Calu3 (cell line): ENCODE results near the gene HERPUD2. TPM values are rescaled to one million over a fixed set of nuclear protein-coding genes. Genes with fewer than 3 reads are reported as not detected.
"Not testable (repeated sequence)": the region's sequence is repeated elsewhere in the genome, so short reads cannot be mapped to it uniquely, and the experiment has no call there.

Experiments used
- BruUV-seq: library from RNA; stranded (reverse); fragments of 400-500 nt; replicated peaks from 2 replicates; lab custom pipeline; 2021; lab: Mats Ljungman, UMichigan
- CTCF ChIA-PET: fragments of 300-600 bp; sonication (Branson Sonifier 250); formaldehyde crosslinking; loops from one replicate; lab custom pipeline; 2022; ENCODE audit warnings: antibody characterized with exemption; lab: Charles Lee
- DNase-seq: peaks from one replicate; pipeline ENCODE4 v3.0.0; 2022
- H3K27ac Mint-ChIP-seq: one replicate; pipeline ENCODE4 v1.8.0; 2022; ENCODE audit warnings: mixed read lengths; ENCODE audit not compliant: unreplicated experiment
- H3K27me3 Mint-ChIP-seq: one replicate; pipeline ENCODE4 v1.8.0; 2022; ENCODE audit warnings: mixed read lengths; ENCODE audit not compliant: unreplicated experiment
- H3K36me3 Mint-ChIP-seq: one replicate; pipeline ENCODE4 v1.8.0; 2022; ENCODE audit warnings: mild to moderate bottlenecking, moderate library complexity, mixed read lengths; ENCODE audit not compliant: insufficient read depth, unreplicated experiment
- H3K4me1 Mint-ChIP-seq: one replicate; pipeline ENCODE4 v1.8.0; 2022; ENCODE audit warnings: mild to moderate bottlenecking, low read depth, mixed read lengths; ENCODE audit not compliant: unreplicated experiment
- H3K4me3 Mint-ChIP-seq: one replicate; pipeline ENCODE4 v1.8.0; 2022; ENCODE audit warnings: mild to moderate bottlenecking, low read depth, moderate library complexity, mixed read lengths; ENCODE audit not compliant: unreplicated experiment
- H3K9me3 Mint-ChIP-seq: one replicate; pipeline ENCODE4 v1.8.0; 2022; ENCODE audit warnings: low read depth, mixed read lengths; ENCODE audit not compliant: unreplicated experiment
- intact Hi-C: fragments of 100-400 bp; cut with micrococcal nuclease; formaldehyde crosslinking; loops from one replicate; pipeline ENCODE4 v1.10.0; 2022; ENCODE audit not compliant: unreplicated experiment
- total RNA-seq: library from RNA; stranded (reverse); gene quantifications from 2 replicates; pipeline ENCODE4 v1.2.3, GENCODE V29; 2022
- TF ChIP-seq, protein P1 (sequence below): fragments of 200-600 bp; IDR thresholded peaks from one replicate; pipeline ENCODE4 v1.8.0; 2022; ENCODE audit warnings: antibody characterized with exemption; ENCODE audit not compliant: unreplicated experiment

HERPUD2 gene
- total RNA-seq, 1 experiment from 2014 or later: 42.7 TPM

DNA sequence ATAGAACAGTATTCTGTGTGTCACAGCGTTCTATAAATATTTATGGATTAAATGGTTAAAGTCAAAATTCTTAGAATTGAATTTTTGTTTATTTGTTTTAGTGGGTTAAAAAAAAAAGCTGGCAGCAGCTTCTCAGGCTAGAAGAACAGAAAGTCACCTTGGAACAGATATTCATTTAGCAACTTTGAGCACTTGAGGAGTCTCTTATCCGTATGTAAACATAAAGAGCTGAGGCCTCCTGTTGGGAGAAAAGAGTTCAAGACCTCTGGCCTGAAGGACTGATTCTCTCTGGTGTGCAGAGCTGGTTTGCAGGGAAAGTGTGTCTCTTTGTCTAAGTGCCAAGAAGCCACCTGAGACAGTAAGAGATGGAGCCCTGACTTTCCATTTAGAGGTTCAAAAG is 109.9 kb downstream of the HERPUD2 start:
- Mint-ChIP-seq H3K4me3 (no peak overlapping the region), H3K4me1 (no peaks in the 10 kb centered on the region), H3K27me3 (peaks cover 47% of the 10 kb centered on the region), H3K36me3 (no peaks in the 10 kb centered on the region), H3K9me3 (no peaks in the 10 kb centered on the region), H3K27ac (no peak overlapping the region)
- CTCF ChIA-PET: interaction anchor here (0.6 to 0.7 kb wide), 2 partner anchors 9 to 153 kb away, joined by 3 to 7 read pairs; no protein-coding TSS in a partner anchor
- intact Hi-C loops: no loop called here
- DNase-seq: no peak
- TF ChIP-seq, protein P1, sequence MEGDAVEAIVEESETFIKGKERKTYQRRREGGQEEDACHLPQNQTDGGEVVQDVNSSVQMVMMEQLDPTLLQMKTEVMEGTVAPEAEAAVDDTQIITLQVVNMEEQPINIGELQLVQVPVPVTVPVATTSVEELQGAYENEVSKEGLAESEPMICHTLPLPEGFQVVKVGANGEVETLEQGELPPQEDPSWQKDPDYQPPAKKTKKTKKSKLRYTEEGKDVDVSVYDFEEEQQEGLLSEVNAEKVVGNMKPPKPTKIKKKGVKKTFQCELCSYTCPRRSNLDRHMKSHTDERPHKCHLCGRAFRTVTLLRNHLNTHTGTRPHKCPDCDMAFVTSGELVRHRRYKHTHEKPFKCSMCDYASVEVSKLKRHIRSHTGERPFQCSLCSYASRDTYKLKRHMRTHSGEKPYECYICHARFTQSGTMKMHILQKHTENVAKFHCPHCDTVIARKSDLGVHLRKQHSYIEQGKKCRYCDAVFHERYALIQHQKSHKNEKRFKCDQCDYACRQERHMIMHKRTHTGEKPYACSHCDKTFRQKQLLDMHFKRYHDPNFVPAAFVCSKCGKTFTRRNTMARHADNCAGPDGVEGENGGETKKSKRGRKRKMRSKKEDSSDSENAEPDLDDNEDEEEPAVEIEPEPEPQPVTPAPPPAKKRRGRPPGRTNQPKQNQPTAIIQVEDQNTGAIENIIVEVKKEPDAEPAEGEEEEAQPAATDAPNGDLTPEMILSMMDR: no peak
- no TSS peak for BruUV-seq

GRCh38 chr7:35584533-35584932 is 110.4 kb downstream of the HERPUD2 start:
- intact Hi-C loops, H3K4me1 Mint-ChIP-seq, H3K36me3 Mint-ChIP-seq, DNase-seq, BruUV-seq, H3K27ac Mint-ChIP-seq, H3K9me3 Mint-ChIP-seq, H3K4me3 Mint-ChIP-seq: not testable (repeated sequence)
- H3K27me3 Mint-ChIP-seq: peaks cover 43% of the 10 kb centered on the region
- CTCF ChIA-PET: interaction anchor here (0.6 kb wide), 1 partner anchor 154 kb away, joined by 7 read pairs; no protein-coding TSS in a partner anchor

Other genes with a start within 250 kb of the HERPUD2 start
- gene SEPTIN7, start 105.9 kb upstream of the HERPUD2 start, total RNA-seq: 269 and 308 TPM in 2 replicates